Keratinocyte (primary cell): ENCODE data around the gene S100A4. TPM values are rescaled to one million over a fixed set of nuclear protein-coding genes. Genes with fewer than 3 reads are reported as not detected.

ENCODE experiments used
- DNase-seq: peaks from one replicate; pipeline ENCODE4 v3.0.0-alpha.2; 2011; ENCODE audit warnings: low read depth, missing footprints, low spot score
- FAIRE-seq: peaks from 2 replicates; lab custom pipeline; 2011; peaks lifted over from hg19 to GRCh38; lab: Jason Lieb, UNC
- H2AFZ ChIP-seq: 2 replicates; pipeline ENCODE4 v1.6.0; 2012; ENCODE audit warnings: low read length, control low read depth, inconsistent platforms; ENCODE audit not compliant: control insufficient read depth
- H3K27ac ChIP-seq: 2 replicates; pipeline ENCODE4 v1.5.1; 2011; ENCODE audit warnings: low read length; ENCODE audit not compliant: control insufficient read depth, insufficient read depth
- H3K27me3 ChIP-seq: 3 replicates; pipeline ENCODE4 v1.6.0; 2011; ENCODE audit warnings: low read length; ENCODE audit not compliant: control insufficient read depth, insufficient read depth; ENCODE audit errors: extremely low read depth
- H3K36me3 ChIP-seq, 2 experiments: 2 replicates in 1 of 2; 3 replicates in 1 of 2; pipeline ENCODE4 v1.5.1; 2011; ENCODE audit warnings: low read length in 2 of 2, mild to moderate bottlenecking in 1 of 2; ENCODE audit not compliant: control insufficient read depth in 2 of 2, insufficient read depth in 2 of 2; ENCODE audit errors: extremely low read depth in 1 of 2
- H3K4me1 ChIP-seq: 3 replicates; pipeline ENCODE4 v1.5.1; 2011; ENCODE audit warnings: low read length; ENCODE audit not compliant: control insufficient read depth, insufficient read depth; ENCODE audit errors: extremely low read depth
- H3K4me2 ChIP-seq: 3 replicates; pipeline ENCODE4 v1.6.0; 2011; ENCODE audit warnings: low read depth, low read length; ENCODE audit not compliant: control insufficient read depth, insufficient read depth; ENCODE audit errors: extremely low read depth
- H3K4me3 ChIP-seq, 3 experiments: fragments of 200-600 bp in 1 of 3; sonication (generic) in 1 of 3; 2 replicates in 2 of 3; 3 replicates in 1 of 3; pipeline ENCODE4 v1.5.1; 2011 to 2016; ENCODE audit warnings: low read length in 3 of 3, mild to moderate bottlenecking in 3 of 3, control low read depth in 2 of 3, inconsistent platforms in 1 of 3, low read depth in 1 of 3, mixed read lengths in 1 of 3, mixed run types in 1 of 3, moderate library complexity in 1 of 3; ENCODE audit not compliant: control insufficient read depth in 2 of 3, insufficient read depth in 2 of 3; ENCODE audit errors: extremely low read depth in 1 of 3
- H3K79me2 ChIP-seq: 2 replicates; pipeline ENCODE4 v1.6.0; 2012; ENCODE audit warnings: low read length; ENCODE audit not compliant: control insufficient read depth, insufficient read depth
- H3K9ac ChIP-seq: 3 replicates; pipeline ENCODE4 v1.6.0; 2011; ENCODE audit warnings: low read length; ENCODE audit not compliant: control insufficient read depth, insufficient read depth; ENCODE audit errors: extremely low read depth
- H3K9me1 ChIP-seq: 3 replicates; pipeline ENCODE4 v1.6.0; 2011; ENCODE audit warnings: low read length; ENCODE audit not compliant: control insufficient read depth, insufficient read depth; ENCODE audit errors: extremely low read depth
- H3K9me3 ChIP-seq: 2 replicates; pipeline ENCODE4 v1.5.1; 2012; ENCODE audit warnings: low read depth, low read length; ENCODE audit not compliant: control insufficient read depth
- H4K20me1 ChIP-seq: 3 replicates; pipeline ENCODE4 v1.6.0; 2011; ENCODE audit warnings: low read length; ENCODE audit not compliant: control insufficient read depth, insufficient read depth; ENCODE audit errors: extremely low read depth
- CTCF ChIP-seq, 3 experiments: IDR thresholded peaks in 1 of 3; conservative IDR thresholded peaks in 1 of 3; optimal IDR thresholded peaks in 1 of 3; 2 replicates in 2 of 3; 3 replicates in 1 of 3; pipeline versions ENCODE3 to v1.5.1; 2011; ENCODE audit warnings: low read length in 3 of 3, mild to moderate bottlenecking in 3 of 3, moderate library complexity in 2 of 3, control low read depth in 1 of 3, inconsistent platforms in 1 of 3; ENCODE audit not compliant: insufficient read depth in 2 of 3; ENCODE audit errors: extremely low read depth in 1 of 3
- EZH2 ChIP-seq: IDR thresholded peaks from one replicate; pipeline ENCODE4 v1.6.1; 2012; ENCODE audit warnings: inconsistent platforms, mild to moderate bottlenecking, low read length, moderate library complexity
- dilution Hi-C: fragments of 300-500 bp; cut with MboI; formaldehyde crosslinking; loops from one replicate; pipeline ENCODE4 v1.7.0; 2020; ENCODE audit warnings: low sequenced_read_pairs; ENCODE audit not compliant: extremely low pct_ligation_motif_present
- polyA plus RNA-seq, 5 experiments: library from polyadenylated mRNA; depleted of rRNA in 3 of 5; stranded (reverse) in 3 of 5; stranded (forward) in 1 of 5; unstranded in 1 of 5; fragments of >200 nt; gene quantifications; 1 replicate in 1 of 5; 2 replicates in 3 of 5; 3 replicates in 1 of 5; pipeline versions ENCODE4 v1.2.1 to v1.2.3, GENCODE V29; 2011 to 2012; ENCODE audit warnings: missing spikeins in 2 of 5, low read depth in 1 of 5, low replicate concordance in 1 of 5

The S100A4 gene
- polyA plus RNA-seq, 1 donor (not counting 4 experiments of a cell fraction or from before 2014, with no cell fraction given): 21.4 TPM

GRCh38 chr1:153548722-153549688 lies 3.4 kb upstream of the S100A4 start, which contains the start of gene S100A3:
Gene S100A3 (minus strand): TSS chr1:153549258. CDS start chr1:153548485, 773 bp downstream.
- no peak for DNase-seq
- Histone ChIP-seq H3K27ac (peak within 1 kb of the TSS; percentile 63), H4K20me1 (no peaks in the 10 kb centered on the region), H3K9ac (peak within 1 kb of the TSS; percentile 36), H3K4me2 (peak within 1 kb of the TSS; percentile 35), H3K9me3 (no peaks in the 10 kb centered on the region), H3K4me3 (no peak within 1 kb of the TSS), H2AFZ (no peak within 1 kb of the TSS), H3K79me2 (no peaks in the 10 kb centered on the region), H3K27me3 (no peaks in the 10 kb centered on the region), H3K9me1 (no peaks in the 10 kb centered on the region), H3K4me1 (peaks cover 61% of the 10 kb centered on the region), H3K36me3 (peaks cover 10 to 23% of the 10 kb centered on the region in 2 experiments)
- TF ChIP-seq CTCF (optimal IDR thresholded peaks at IDR 0.05 in 1 of 3, IDR thresholded peaks at IDR 0.05 in 1 of 3, conservative IDR thresholded peaks at IDR 0.05 in 1 of 3; ENCODE audit: extremely low read depth in 1 of 3, insufficient read depth in 2 of 3, low read length in 3 of 3): peak in 2 of 3 experiments; percentile 23 to 47
- TF ChIP-seq EZH2: no peak
- dilution Hi-C loops: no loop called here
- peak; percentile 41 for FAIRE-seq

- FAIRE-seq (no peak), DNase-seq (no peak)
- Histone ChIP-seq H3K79me2 (no peaks in the 10 kb centered on the region), H3K9me1 (no peaks in the 10 kb centered on the region), H3K27me3 (no peaks in the 10 kb centered on the region), H3K4me1 (peaks cover 64% of the 10 kb centered on the region), H3K27ac (no peak overlapping the region), H3K9ac (no peak overlapping the region), H3K9me3 (no peaks in the 10 kb centered on the region), H2AFZ (no peak overlapping the region), H3K36me3 (peaks cover 1 to 12% of the 10 kb centered on the region in 2 experiments), H3K4me3 (no peak overlapping the region), H3K4me2 (no peak overlapping the region), H4K20me1 (no peaks in the 10 kb centered on the region)
- TF ChIP-seq EZH2 (no peak), CTCF (optimal IDR thresholded peaks at IDR 0.05 in 1 of 3, IDR thresholded peaks at IDR 0.05 in 1 of 3, conservative IDR thresholded peaks at IDR 0.05 in 1 of 3; ENCODE audit: extremely low read depth in 1 of 3, insufficient read depth in 2 of 3, low read length in 3 of 3) (no peak)
- dilution Hi-C loops: no loop called here
Observed at GRCh38 chr1:153547560-153548551, 2.2 kb upstream of the S100A4 start.
